Coronary artery (tissue), 2 donors: ENCODE measurements around the gene MYD88.

ENCODE experiments used
- DNase-seq: peaks from one replicate; pipeline ENCODE4 v3.0.0-alpha.2; 2017; ENCODE audit warnings: low spot score
- H3K27ac ChIP-seq, 2 donors: fragments of 200-600 bp; sonication (generic); one replicate each; pipeline ENCODE4 v1.5.1; 2016 to 2019
- H3K4me3 ChIP-seq: fragments of 200-600 bp; sonication (generic); 2 replicates; pipeline ENCODE4 v1.5.1; 2016; ENCODE audit warnings: mild to moderate bottlenecking, moderate library complexity
- TF ChIP-seq, protein P1 (sequence below): fragments of 200-600 bp; sonication (generic); IDR thresholded peaks from one replicate; pipeline ENCODE4 v1.5.1; 2019; ENCODE audit warnings: antibody characterized with exemption

The MYD88 gene

DNA sequence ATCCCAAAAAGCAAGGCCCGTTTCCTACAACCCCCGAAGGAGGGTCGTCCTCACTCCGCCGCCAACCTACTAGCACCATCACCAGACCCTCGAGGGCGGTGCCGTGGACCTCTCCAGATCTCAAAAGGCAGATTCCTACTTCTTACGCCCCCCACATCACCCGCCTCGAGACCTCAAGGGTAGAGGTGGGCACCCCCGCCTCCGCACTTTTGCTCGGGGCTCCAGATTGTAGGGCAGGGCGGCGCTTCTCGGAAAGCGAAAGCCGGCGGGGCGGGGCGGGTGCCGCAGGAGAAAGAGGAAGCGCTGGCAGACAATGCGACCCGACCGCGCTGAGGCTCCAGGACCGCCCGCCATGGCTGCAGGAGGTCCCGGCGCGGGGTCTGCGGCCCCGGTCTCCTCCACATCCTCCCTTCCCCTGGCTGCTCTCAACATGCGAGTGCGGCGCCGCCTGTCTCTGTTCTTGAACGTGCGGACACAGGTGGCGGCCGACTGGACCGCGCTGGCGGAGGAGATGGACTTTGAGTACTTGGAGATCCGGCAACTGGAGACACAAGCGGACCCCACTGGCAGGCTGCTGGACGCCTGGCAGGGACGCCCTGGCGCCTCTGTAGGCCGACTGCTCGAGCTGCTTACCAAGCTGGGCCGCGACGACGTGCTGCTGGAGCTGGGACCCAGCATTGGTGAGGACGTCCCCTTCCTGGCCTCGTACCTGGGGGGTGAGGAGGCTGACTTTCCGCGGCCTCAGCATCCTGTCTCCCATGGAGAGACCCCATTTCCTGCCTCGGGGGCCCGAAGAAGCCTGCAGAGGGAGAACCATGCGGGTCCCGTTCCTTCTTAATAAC is at the start of gene MYD88:
Gene MYD88, plus strand, starts transcription at position 313 of the 842 bp plus-strand sequence. Its CDS starts 40 bp downstream, at position 353.
- peak within 1 kb of the TSS; percentile 88 for H3K4me3 ChIP-seq
- TF ChIP-seq, protein P1, sequence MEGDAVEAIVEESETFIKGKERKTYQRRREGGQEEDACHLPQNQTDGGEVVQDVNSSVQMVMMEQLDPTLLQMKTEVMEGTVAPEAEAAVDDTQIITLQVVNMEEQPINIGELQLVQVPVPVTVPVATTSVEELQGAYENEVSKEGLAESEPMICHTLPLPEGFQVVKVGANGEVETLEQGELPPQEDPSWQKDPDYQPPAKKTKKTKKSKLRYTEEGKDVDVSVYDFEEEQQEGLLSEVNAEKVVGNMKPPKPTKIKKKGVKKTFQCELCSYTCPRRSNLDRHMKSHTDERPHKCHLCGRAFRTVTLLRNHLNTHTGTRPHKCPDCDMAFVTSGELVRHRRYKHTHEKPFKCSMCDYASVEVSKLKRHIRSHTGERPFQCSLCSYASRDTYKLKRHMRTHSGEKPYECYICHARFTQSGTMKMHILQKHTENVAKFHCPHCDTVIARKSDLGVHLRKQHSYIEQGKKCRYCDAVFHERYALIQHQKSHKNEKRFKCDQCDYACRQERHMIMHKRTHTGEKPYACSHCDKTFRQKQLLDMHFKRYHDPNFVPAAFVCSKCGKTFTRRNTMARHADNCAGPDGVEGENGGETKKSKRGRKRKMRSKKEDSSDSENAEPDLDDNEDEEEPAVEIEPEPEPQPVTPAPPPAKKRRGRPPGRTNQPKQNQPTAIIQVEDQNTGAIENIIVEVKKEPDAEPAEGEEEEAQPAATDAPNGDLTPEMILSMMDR = no peak
- DNase-seq = peak; percentile 88
- peak within 1 kb of the TSS; percentile 87 to 88 for H3K27ac ChIP-seq

DNA sequence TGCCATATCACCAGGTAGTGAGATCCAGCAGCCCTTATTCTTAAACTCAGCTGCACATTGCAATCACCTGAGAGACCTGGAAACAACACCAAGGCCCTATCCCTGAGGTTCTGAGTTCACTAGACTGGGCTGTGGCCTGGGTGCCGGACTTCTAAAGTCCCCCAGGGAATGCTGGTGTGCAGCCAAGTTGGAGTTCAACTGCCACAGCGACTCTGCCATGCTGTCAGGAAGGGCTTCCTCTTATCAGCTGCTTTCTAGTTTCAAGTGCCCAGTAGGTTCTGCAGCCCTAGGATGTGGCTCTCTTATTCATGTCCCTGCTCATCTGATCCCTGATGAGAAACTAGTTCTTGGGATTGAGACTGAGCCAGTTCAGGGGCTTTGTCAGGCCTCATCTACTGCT is 49.3 kb upstream of the MYD88 start:
- TF ChIP-seq, protein P1 = no peak
- H3K27ac ChIP-seq = no peak overlapping the region

DNA sequence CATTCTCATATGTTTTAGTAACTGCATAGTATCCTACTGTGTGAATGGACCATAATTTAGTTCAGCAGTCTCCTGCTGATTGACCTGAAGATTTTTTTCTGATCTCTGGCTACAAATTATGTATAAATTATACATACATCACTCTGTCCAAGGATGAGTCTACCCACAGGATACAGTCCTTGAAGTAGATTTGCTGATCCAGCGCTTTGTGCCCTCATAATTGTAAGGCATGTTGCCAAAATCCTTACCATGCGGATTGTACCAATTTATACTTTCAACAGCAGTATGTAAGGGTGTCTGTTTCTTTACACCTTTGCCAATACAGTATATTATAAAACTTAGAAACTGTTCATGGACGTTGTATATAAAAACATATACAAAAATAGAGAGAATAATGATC is 48.0 kb upstream of the MYD88 start:
- TF ChIP-seq, protein P1 = no peak
- no peak for DNase-seq
- no peak overlapping the region for H3K4me3 ChIP-seq
- H3K27ac ChIP-seq = no peak overlapping the region

More for the DNA sequence above, 49.3 kb upstream of the MYD88 start:
- H3K4me3 ChIP-seq = no peak overlapping the region
- DNase-seq = no peak

DNA sequence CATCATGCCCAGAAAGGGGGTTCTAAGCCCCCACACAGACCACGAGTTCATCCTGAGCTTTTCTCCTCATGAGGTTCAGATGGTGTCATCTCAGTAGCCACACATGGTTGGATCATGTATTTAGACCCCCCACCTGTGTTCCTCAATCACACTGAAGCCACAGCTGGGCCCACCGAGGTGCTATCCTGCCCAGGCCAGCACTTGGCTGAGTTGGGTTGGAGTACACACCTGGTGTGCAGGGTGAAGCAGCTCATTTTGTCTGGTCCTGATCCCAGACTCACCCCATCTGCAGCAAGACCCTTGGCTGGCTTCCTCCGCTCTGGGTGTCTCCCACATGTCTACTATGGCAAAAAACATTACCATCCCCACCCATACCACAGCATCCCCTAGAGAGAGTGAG is 43.5 kb upstream of the MYD88 start:
- no peak overlapping the region for H3K27ac ChIP-seq
- TF ChIP-seq, protein P1 = no peak
- H3K4me3 ChIP-seq = no peak overlapping the region
- no peak for DNase-seq

DNA sequence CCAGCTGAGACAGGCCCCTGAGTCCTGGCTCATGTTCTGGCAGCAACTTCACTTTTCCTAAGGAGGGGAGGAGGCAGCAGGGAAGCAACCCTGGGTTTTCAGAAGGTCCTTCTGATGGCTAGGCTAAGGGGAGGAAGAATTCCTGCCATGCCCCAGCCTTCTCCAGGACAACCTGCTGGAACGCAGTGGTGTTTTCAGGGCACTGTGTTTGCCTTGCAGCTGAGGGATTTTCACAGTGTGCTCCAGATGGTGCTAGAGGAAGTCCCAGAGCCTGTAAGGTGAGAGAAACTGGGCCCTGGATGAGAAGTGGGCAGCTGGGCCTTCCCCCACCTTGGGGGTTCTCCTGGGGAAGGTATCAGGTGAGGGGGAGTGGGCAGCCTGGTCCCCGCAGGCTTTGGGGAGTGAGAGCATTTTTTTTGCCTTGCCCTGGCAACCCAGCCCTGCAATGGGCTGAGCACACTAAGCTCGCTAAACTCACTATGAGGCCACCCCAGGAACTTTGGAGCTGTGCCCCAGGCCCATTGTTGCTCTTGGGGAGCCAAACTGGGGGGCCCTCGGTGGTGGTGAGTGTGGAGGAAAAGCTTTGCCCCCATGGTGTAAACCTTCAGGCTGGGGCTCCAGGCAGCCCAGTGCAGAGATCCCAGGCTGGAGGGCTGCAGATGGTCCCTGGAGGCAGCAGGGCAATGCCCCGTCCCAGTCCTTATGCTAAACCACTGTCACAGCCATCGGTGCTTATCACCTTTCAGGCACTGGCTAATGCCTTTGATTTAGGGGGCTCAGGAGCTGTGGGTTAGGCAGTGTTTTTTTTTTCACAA is 42.6 kb upstream of the MYD88 start:
- H3K27ac ChIP-seq = no peak overlapping the region
- H3K4me3 ChIP-seq = no peak overlapping the region
- TF ChIP-seq, protein P1 = no peak
- DNase-seq = peak; percentile 60

DNA sequence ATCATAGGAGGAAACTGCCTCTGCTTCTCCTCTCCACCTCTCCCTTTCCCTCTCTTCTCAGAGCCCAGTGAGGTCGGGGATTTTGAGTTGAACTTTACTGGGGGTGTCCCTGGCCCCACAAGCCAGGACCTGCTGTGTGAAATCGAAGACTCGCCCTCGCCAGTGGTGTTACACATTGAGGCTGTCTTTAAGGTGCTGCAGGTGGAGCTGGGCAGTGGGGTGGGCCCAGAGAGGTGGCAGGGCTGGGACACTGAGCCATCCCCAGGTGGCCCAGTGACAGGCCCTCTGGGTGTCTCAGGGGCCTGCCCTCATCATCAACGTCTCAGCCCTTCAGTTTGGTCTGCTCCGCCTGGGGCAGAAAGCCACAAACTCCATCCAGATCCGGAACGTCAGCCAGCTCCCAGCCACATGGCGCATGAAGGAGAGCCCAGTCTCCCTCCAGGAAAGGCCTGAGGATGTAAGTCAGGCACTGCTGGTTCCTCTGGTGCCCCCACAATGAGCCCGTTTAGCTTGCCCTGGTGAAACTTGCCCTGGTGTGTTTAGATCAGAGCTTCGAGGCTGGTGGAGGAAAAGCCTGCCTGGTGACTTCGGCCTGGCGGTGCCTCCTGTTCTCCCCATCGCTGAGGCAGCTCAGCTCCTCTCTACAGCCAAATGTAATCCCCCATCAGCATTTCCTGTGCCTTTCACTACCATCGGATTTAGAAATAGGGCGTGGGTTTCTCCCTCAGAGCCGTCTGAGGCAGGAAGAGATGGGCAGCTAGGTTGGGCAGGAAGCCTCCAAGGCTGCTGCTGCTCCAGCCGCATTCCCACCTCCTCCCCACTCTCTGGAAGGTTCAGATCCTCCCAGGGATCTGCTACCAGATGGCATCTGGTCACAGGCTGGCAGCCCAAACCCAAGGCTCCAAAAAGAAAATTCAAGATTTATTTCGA is 40.8 kb upstream of the MYD88 start:
- no peak overlapping the region for H3K4me3 ChIP-seq
- TF ChIP-seq, protein P1 = no peak
- H3K27ac ChIP-seq = no peak overlapping the region
- peak; percentile 56 for DNase-seq
